K562 (cell line): ENCODE measurements around the gene CLDN7. TPM values are rescaled to one million over a fixed set of nuclear protein-coding genes. Genes with fewer than 3 reads are reported as not detected.

Experiments used
- ATAC-seq: fragments of 200-7000 bp; cut with Tn5 transposase; 3 replicates; pipeline ENCODE4 v1.9.1; 2020; ENCODE audit warnings: moderate library complexity
- BruUV-seq: library from RNA; stranded (reverse); fragments of 400-500 nt; replicated peaks from 2 replicates; lab custom pipeline; 2021; lab: Mats Ljungman, UMichigan
- CTCF ChIA-PET: fragments of 300-600 bp; formaldehyde crosslinking; extraction: SDS; loops from one replicate; lab custom pipeline; 2021; ENCODE audit warnings: low intra/inter-chr PET ratio; lab: Yijun Ruan, JAX
- POLR2A ChIA-PET: fragments of 300-600, 350-650 bp; sonication (Branson Sonifier 250); formaldehyde crosslinking; extraction: SDS; loops from one replicate; lab custom pipeline; 2021; ENCODE audit warnings: antibody characterized with exemption, inconsistent platforms; lab: Yijun Ruan, JAX
- DNase-seq, 4 experiments: peaks; one replicate each; pipeline versions ENCODE4 v3.0.0 to v3.0.0-alpha.2; 2011 to 2018; ENCODE audit warnings: low spot score in 3 of 4, mixed read lengths in 3 of 4; ENCODE audit errors: extremely low read depth in 1 of 4
- FAIRE-seq: peaks from 2 replicates; lab custom pipeline; 2011; peaks lifted over from hg19 to GRCh38; lab: Jason Lieb, UNC
- H2AFZ ChIP-seq: 2 replicates; pipeline ENCODE4 v1.6.0; 2011; ENCODE audit warnings: low read depth, low read length, control low read depth, inconsistent platforms
- H3K27ac ChIP-seq: fragments of 200-600 bp; 3 replicates; pipeline ENCODE4 v1.8.0; 2011; ENCODE audit warnings: low read depth, mild to moderate bottlenecking, control low read depth, inconsistent platforms, low read length, moderate library complexity, mixed read lengths; ENCODE audit errors: extremely low read depth
- H3K27me3 ChIP-seq, 2 experiments: fragments of 300-600 bp in 1 of 2; 2 replicates in 1 of 2; 3 replicates in 1 of 2; pipeline versions ENCODE4 v1.6.0 to v1.8.0; 2011; ENCODE audit warnings: inconsistent platforms in 2 of 2, low read length in 2 of 2, mild to moderate bottlenecking in 1 of 2, mixed read lengths in 1 of 2, moderate library complexity in 1 of 2; ENCODE audit not compliant: control insufficient read depth in 2 of 2, insufficient read depth in 2 of 2
- H3K36me3 ChIP-seq: fragments of 300-600 bp; 3 replicates; pipeline ENCODE4 v1.8.0; 2011; ENCODE audit warnings: mild to moderate bottlenecking, low read length, inconsistent platforms; ENCODE audit not compliant: control insufficient read depth, insufficient read depth
- H3K4me1 ChIP-seq, 2 experiments: fragments of 200-600 bp in 1 of 2; replicated peaks in 1 of 2; 2 replicates in 1 of 2; 3 replicates in 1 of 2; pipeline versions ENCODE4 v1.5.1 to v1.8.0; 2011; ENCODE audit warnings: inconsistent platforms in 2 of 2, low read length in 2 of 2, mild to moderate bottlenecking in 1 of 2, mixed read lengths in 1 of 2, moderate library complexity in 1 of 2; ENCODE audit not compliant: control insufficient read depth in 2 of 2, insufficient read depth in 2 of 2
- H3K4me2 ChIP-seq: 2 replicates; pipeline ENCODE4 v1.6.1; 2011; ENCODE audit warnings: low read length, control low read depth, inconsistent platforms, mixed read lengths; ENCODE audit not compliant: insufficient read depth
- H3K4me3 ChIP-seq: fragments of 200-600 bp; sonication (generic), shearing (Covaris generic); 2 replicates; pipeline ENCODE4 v1.5.1; 2016; ENCODE audit warnings: control low read depth, inconsistent platforms
- H3K79me2 ChIP-seq: fragments of 200-600 bp; 3 replicates; pipeline ENCODE4 v1.8.0; 2011; ENCODE audit warnings: low read length, inconsistent platforms; ENCODE audit not compliant: control insufficient read depth, insufficient read depth
- H3K9ac ChIP-seq, 2 experiments: 2 replicates each; pipeline versions ENCODE4 v1.6.0 to v1.6.1; 2011; ENCODE audit warnings: low read depth in 2 of 2, low read length in 2 of 2, control low read depth in 1 of 2, inconsistent platforms in 1 of 2, mild to moderate bottlenecking in 1 of 2, mixed read lengths in 1 of 2; ENCODE audit not compliant: insufficient read depth in 1 of 2
- H3K9me1 ChIP-seq: one replicate; pipeline ENCODE4 v1.6.0; 2011; ENCODE audit warnings: inconsistent platforms, mild to moderate bottlenecking, low read length, moderate library complexity; ENCODE audit not compliant: control insufficient read depth, insufficient read depth
- H3K9me3 ChIP-seq: replicated peaks from 2 replicates; pipeline ENCODE4 v1.5.1; 2011; ENCODE audit warnings: low read depth, low read length, inconsistent platforms; ENCODE audit not compliant: control insufficient read depth, insufficient read depth
- H4K20me1 ChIP-seq: replicated peaks from 2 replicates; pipeline ENCODE4 v1.6.1; 2011; ENCODE audit warnings: low read length, inconsistent platforms, mixed read lengths; ENCODE audit not compliant: control insufficient read depth, insufficient read depth
- BCOR ChIP-seq: fragments of 450-650 bp; IDR thresholded peaks from 2 replicates; pipeline ENCODE4 v1.6.1; 2016
- CBFA2T3 ChIP-seq: fragments of 450-650 bp; IDR thresholded peaks from 2 replicates; pipeline ENCODE4 v1.6.1; 2017
- CREM ChIP-seq: IDR thresholded peaks from 2 replicates; pipeline ENCODE4 v1.6.1; 2014; ENCODE audit warnings: antibody characterized with exemption, low read depth
- DNMT1 ChIP-seq: fragments of 450-650 bp; IDR thresholded peaks from 2 replicates; pipeline ENCODE4 v1.6.1; 2016; ENCODE audit warnings: antibody characterized with exemption, mild to moderate bottlenecking
- ILF3 ChIP-seq: fragments of 450-650 bp; IDR thresholded peaks from 2 replicates; pipeline ENCODE4 v1.6.1; 2018; ENCODE audit warnings: antibody characterized with exemption, mild to moderate bottlenecking, moderate library complexity, borderline replicate concordance
- NCOA2 ChIP-seq, 2 experiments: fragments of 450-650 bp; IDR thresholded peaks; 2 replicates each; pipeline ENCODE4 v1.6.1; 2018; ENCODE audit warnings: mild to moderate bottlenecking in 2 of 2, moderate library complexity in 1 of 2; ENCODE audit not compliant: partially characterized antibody in 2 of 2
- OTX1 ChIP-seq: fragments of 450-650 bp; formaldehyde crosslinking; IDR thresholded peaks from 2 replicates; pipeline ENCODE4 v1.4.0; 2022; ENCODE audit warnings: mild to moderate bottlenecking
- SMAD4 ChIP-seq: fragments of 250-450 bp; sonication (Bioruptor Pico); conservative IDR thresholded peaks from 2 replicates; pipeline ENCODE4 v1.8.0; 2021; ENCODE audit warnings: inconsistent platforms, mild to moderate bottlenecking, moderate library complexity
- SRSF1 ChIP-seq: fragments of 200-400 bp; formaldehyde crosslinking; IDR thresholded peaks from 2 replicates; pipeline ENCODE4 v1.6.1; 2017; ENCODE audit warnings: mild to moderate bottlenecking, low read depth, low read length, moderate library complexity
- SRSF9 ChIP-seq: fragments of 200-400 bp; formaldehyde crosslinking; IDR thresholded peaks from 2 replicates; pipeline ENCODE4 v1.6.1; 2017; ENCODE audit warnings: low read depth, low read length, borderline replicate concordance
- U2AF1 ChIP-seq: fragments of 200-400 bp; formaldehyde crosslinking; optimal IDR thresholded peaks from 2 replicates; pipeline ENCODE3; 2017; ENCODE audit warnings: mild to moderate bottlenecking, low read depth, low read length, moderate library complexity
- ZFP1 ChIP-seq: fragments of 450-650 bp; formaldehyde crosslinking; IDR thresholded peaks from 2 replicates; pipeline ENCODE4 v1.4.0; 2020; ENCODE audit warnings: mild to moderate bottlenecking, mixed read lengths
- ZNF143 ChIP-seq: sonication (generic); formaldehyde crosslinking; IDR thresholded peaks from 2 replicates; pipeline ENCODE4 v1.9.0; 2022; ENCODE audit warnings: mild to moderate bottlenecking, missing genetic modification reagents
- ZNF232 ChIP-seq: sonication (generic); formaldehyde crosslinking; IDR thresholded peaks from 2 replicates; pipeline ENCODE4 v1.8.0; 2022; ENCODE audit warnings: mild to moderate bottlenecking, missing genetic modification reagents
- ZNF507 ChIP-seq: conservative IDR thresholded peaks from 2 replicates; pipeline ENCODE4 v1.6.1; 2017; ENCODE audit warnings: missing genetic modification characterization, missing compliant biosample characterization
- ZNF766 ChIP-seq: fragments of 200-800 bp; sonication (Bioruptor generic); conservative IDR thresholded peaks from 2 replicates; pipeline ENCODE4 v1.6.1; 2016; ENCODE audit warnings: missing genetic modification characterization, missing compliant biosample characterization
- WGBS: fragments of 100-300 bp; shearing (Covaris generic); methylation state at CpG from one replicate; pipeline ENCODE4 v1.1.6; 2016; ENCODE audit warnings: low coverage, mixed read lengths; ENCODE audit not compliant: insufficient coverage; ENCODE audit errors: missing lambda C conversion rate; 5-methylcytosine and 5-hydroxymethylcytosine counted together
- in situ Hi-C: fragments of 300-500 bp; cut with MboI; formaldehyde crosslinking; loops from 4 replicates; pipeline ENCODE4 v1.15.0; 2018; ENCODE audit warnings: inconsistent platforms, mixed read lengths
- intact Hi-C: fragments of 100-400 bp; cut with micrococcal nuclease; formaldehyde crosslinking; loops from 2 replicates; pipeline ENCODE4 v1.14.2; 2022
- polyA plus RNA-seq, 8 experiments: library from polyadenylated mRNA; depleted of rRNA in 4 of 8; stranded (reverse) in 5 of 8; unstranded in 3 of 8; fragments of >200 nt; fragmentation: Nextera tagmentation in 2 of 8; fragmentation: Illumina TruSeq in 1 of 8; extraction: Ambion mirVana in 2 of 8; extraction: Trizol in 1 of 8; gene quantifications; 2 replicates each; pipeline versions ENCODE4 v1.2.1 to v1.2.3, GENCODE V29; 2011 to 2014; ENCODE audit warnings: inconsistent platforms in 1 of 8, missing spikeins in 1 of 8
- total RNA-seq, 7 experiments: library from RNA; depleted of rRNA in 6 of 7; stranded (reverse); fragments of >200 nt in 6 of 7; fragmentation: Illumina TruSeq in 2 of 7; extraction: Trizol in 2 of 7; gene quantifications; 2 replicates each; pipeline versions ENCODE4 v1.2.1 to v1.2.3, GENCODE V29; 2011 to 2021; ENCODE audit warnings: low replicate concordance in 1 of 7
- TF ChIP-seq, protein P1 (sequence below), 2 experiments: IDR thresholded peaks; 2 replicates each; pipeline ENCODE4 v1.6.1; 2011; ENCODE audit warnings: borderline replicate concordance in 1 of 2, control low read depth in 1 of 2, low read depth in 1 of 2, low read length in 1 of 2, mild to moderate bottlenecking in 1 of 2, mixed read lengths in 1 of 2, moderate library complexity in 1 of 2; ENCODE audit not compliant: insufficient read depth in 1 of 2, insufficient read length in 1 of 2, poor library complexity in 1 of 2, severe bottlenecking in 1 of 2; ENCODE audit errors: extremely low read depth in 1 of 2
- TF ChIP-seq, protein P2 (sequence below): sonication (generic); formaldehyde crosslinking; IDR thresholded peaks from 2 replicates; pipeline ENCODE4 v1.9.0; 2022; ENCODE audit warnings: mild to moderate bottlenecking, missing genetic modification reagents
- TF ChIP-seq, protein P3 (sequence below): fragments of 250-450 bp; sonication (Bioruptor Pico); IDR thresholded peaks from 2 replicates; pipeline ENCODE4 v1.4.0; 2020; ENCODE audit warnings: borderline replicate concordance

CLDN7 gene
- total and polyA plus RNA-seq, 9 of the 15 experiments (the other 6 are each of a cell fraction or from before 2014, with no cell fraction given), result 2.2 to 14.5 (median 7.6) TPM

DNA sequence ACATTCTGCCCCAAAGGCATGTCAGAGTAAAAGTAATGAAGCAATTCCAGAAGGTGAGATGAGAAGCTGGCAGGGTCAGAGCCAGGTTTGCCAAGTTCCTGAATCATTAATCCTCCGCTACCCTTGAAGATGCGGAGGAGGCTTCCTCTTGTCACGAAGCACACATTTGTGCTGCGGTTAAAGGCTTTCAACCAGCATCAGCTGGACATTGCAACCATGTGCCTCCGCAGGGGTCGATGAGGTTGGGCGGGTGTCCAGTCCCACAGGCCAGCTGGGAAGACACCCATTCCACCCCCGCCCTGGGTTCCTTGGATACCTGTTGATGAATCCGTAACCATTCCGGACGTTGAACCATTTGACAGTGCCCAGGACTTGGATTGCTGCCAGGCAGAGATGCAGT, 30.9 kb upstream of the CLDN7 start (continued):
- TF ChIP-seq ZNF766 (CRISPR knock-in tag) (0 out of 2 replicates have a peak, but pooled peaks have one; percentile 46), CBFA2T3 (peak; percentile 68), ZNF143 (no peak), CREM (0 out of 2 replicates have a peak, but pooled peaks have one; percentile 26), OTX1 (CRISPR knock-in tag) (no peak), NCOA2 (IDR thresholded peaks at IDR 0.05; ENCODE audit: partially characterized antibody in 2 of 2) (no peak)
- TF ChIP-seq, protein P1, sequence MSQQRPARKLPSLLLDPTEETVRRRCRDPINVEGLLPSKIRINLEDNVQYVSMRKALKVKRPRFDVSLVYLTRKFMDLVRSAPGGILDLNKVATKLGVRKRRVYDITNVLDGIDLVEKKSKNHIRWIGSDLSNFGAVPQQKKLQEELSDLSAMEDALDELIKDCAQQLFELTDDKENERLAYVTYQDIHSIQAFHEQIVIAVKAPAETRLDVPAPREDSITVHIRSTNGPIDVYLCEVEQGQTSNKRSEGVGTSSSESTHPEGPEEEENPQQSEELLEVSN (IDR thresholded peaks at IDR 0.05; ENCODE audit: borderline replicate concordance in 1 of 2, extremely low read depth in 1 of 2, insufficient read depth in 1 of 2, insufficient read length in 1 of 2, low read depth in 1 of 2, low read length in 1 of 2, poor library complexity in 1 of 2, severe bottlenecking in 1 of 2), result peak in 1 of 2 experiments; percentile 47
- TF ChIP-seq, protein P2, sequence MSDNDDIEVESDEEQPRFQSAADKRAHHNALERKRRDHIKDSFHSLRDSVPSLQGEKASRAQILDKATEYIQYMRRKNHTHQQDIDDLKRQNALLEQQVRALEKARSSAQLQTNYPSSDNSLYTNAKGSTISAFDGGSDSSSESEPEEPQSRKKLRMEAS, result peak; percentile 72

DNA sequence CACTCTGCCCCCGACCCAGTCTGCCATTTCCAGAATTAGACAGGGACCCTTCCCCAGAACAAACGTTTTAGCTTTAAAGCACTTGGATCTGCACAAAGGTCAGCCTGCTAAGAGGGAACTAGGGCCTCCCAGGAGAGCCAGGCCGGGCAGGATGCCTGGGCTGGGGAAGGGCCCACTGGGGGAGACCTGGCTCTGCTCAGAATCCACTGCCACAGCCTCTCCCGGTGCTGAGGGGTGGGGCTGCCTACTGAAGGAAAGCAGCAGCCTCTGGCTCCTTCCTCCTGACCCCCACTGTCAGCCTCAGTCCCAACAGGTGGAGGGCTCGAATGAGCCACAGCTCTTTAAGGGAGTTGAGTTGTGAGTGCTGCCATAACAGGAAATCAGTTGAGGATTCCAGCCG, 30.5 kb upstream of the CLDN7 start:
- FAIRE-seq, result no peak
- H3K9me3 ChIP-seq, result no peaks in the 10 kb centered on the region
- peaks cover 17 to 53% of the 10 kb centered on the region in 2 experiments for H3K4me1 ChIP-seq
- H3K9me1 ChIP-seq, result no peaks in the 10 kb centered on the region
- in situ Hi-C loops, result no loop called here
- H4K20me1 ChIP-seq, result no peaks in the 10 kb centered on the region
- ChIA-PET CTCF (no interaction called here), POLR2A (no interaction called here)
- no TSS peak for BruUV-seq
- WGBS, result 12% methylated on average over 3 of the region's 6 CpGs
- no peak overlapping the region for H2AFZ ChIP-seq
- TF ChIP-seq ZNF232 (CRISPR knock-in tag) (no peak), SRSF1 (no peak), ZFP1 (CRISPR knock-in tag) (no peak), U2AF1 (no peak), DNMT1 (no peak), SRSF9 (no peak), ZNF507 (tag) (no peak), SMAD4 (CRISPR knock-in tag) (no peak), ILF3 (no peak), BCOR (no peak)
- TF ChIP-seq, protein P3, sequence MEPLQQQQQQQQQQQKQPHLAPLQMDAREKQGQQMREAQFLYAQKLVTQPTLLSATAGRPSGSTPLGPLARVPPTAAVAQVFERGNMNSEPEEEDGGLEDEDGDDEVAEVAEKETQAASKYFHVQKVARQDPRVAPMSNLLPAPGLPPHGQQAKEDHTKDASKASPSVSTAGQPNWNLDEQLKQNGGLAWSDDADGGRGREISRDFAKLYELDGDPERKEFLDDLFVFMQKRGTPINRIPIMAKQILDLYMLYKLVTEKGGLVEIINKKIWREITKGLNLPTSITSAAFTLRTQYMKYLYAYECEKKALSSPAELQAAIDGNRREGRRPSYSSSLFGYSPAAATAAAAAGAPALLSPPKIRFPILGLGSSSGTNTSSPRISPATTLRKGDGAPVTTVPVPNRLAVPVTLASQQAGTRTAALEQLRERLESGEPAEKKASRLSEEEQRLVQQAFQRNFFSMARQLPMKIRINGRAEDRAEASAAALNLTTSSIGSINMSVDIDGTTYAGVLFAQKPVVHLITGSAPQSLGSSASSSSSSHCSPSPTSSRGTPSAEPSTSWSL (CRISPR knock-in tag), result no peak
- H3K79me2 ChIP-seq, result no peaks in the 10 kb centered on the region
- peak overlapping the region in 1 of 2 experiments; percentile 59; a peak in 3 of 4 replicates for H3K9ac ChIP-seq
- intact Hi-C loops, result no loop called here
- DNase-seq, result no peak
- H3K27me3 ChIP-seq, result no peaks in the 10 kb centered on the region
- no peak overlapping the region for H3K4me3 ChIP-seq
- H3K27ac ChIP-seq, result no peak overlapping the region
- no peaks in the 10 kb centered on the region for H3K36me3 ChIP-seq
- no peak overlapping the region for H3K4me2 ChIP-seq
- no peak for ATAC-seq
